Erythroblast (primary cell): Measurements from ENCODE around the gene AP3S1.

ENCODE experiments used
- GATA1 ChIP-seq: IDR thresholded peaks from 2 replicates; pipeline ENCODE4 v1.6.1; 2011; ENCODE audit warnings: low read depth, mild to moderate bottlenecking, control low read depth, low read length, moderate library complexity
- POLR2A ChIP-seq: IDR thresholded peaks from 2 replicates; pipeline ENCODE4 v1.6.1; 2011; ENCODE audit warnings: mild to moderate bottlenecking, low read length

DNA sequence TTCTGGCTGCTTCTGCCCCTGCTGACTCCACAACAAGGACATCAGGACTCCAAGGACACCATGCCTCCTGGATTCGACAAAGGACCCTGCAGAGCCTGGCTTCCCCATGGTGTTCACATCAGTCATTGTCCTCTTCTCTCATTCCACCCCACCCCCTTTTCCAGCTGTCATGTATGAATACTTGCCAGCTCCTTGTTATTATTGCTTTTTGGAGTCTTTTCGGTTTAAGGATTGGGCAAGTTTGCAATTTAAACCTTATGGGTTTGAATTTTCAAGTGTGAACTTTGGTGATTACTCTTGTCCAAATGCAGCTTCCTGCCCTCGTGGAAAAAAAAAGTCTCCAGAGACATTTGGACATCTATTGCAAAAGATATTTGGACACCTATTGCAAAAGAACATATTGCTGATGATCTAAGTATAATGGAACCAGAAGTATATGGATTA, 106.4 kb downstream of the AP3S1 start:
- TF ChIP-seq POLR2A (no peak), GATA1 (no peak)
